GM12801 (cell line): ENCODE data around the gene NEB.

Source experiments
- TF ChIP-seq, protein P1 (sequence below): IDR thresholded peaks from one replicate; pipeline ENCODE4 v1.5.1; 2011; ENCODE audit warnings: control low read depth; ENCODE audit not compliant: insufficient read length; ENCODE audit errors: extremely low read depth

NEB gene

DNA sequence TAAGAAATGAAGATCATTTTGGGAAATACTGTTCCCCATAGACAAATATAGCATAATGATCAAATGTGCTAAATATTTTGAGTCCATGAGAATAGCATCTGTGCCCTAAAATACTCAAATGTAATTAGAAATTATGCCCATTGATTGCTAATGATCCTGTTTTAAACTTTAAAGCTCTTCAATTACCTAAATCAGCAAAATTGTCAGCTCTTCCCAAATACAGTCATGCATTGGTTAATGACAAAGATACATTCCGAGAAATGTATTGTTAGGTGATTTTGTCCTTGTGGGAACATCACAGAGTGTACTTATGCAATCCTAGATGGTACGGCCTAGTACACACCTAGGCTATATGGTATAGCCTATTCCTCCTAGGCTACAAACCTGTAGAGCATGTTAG is 89.7 kb downstream of the NEB start:
- TF ChIP-seq, protein P1, sequence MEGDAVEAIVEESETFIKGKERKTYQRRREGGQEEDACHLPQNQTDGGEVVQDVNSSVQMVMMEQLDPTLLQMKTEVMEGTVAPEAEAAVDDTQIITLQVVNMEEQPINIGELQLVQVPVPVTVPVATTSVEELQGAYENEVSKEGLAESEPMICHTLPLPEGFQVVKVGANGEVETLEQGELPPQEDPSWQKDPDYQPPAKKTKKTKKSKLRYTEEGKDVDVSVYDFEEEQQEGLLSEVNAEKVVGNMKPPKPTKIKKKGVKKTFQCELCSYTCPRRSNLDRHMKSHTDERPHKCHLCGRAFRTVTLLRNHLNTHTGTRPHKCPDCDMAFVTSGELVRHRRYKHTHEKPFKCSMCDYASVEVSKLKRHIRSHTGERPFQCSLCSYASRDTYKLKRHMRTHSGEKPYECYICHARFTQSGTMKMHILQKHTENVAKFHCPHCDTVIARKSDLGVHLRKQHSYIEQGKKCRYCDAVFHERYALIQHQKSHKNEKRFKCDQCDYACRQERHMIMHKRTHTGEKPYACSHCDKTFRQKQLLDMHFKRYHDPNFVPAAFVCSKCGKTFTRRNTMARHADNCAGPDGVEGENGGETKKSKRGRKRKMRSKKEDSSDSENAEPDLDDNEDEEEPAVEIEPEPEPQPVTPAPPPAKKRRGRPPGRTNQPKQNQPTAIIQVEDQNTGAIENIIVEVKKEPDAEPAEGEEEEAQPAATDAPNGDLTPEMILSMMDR = no peak

- TF ChIP-seq, protein P1 = no peak
These were observed 94.2 kb downstream of the NEB start for GRCh38 chr2:151640087-151640486.

DNA sequence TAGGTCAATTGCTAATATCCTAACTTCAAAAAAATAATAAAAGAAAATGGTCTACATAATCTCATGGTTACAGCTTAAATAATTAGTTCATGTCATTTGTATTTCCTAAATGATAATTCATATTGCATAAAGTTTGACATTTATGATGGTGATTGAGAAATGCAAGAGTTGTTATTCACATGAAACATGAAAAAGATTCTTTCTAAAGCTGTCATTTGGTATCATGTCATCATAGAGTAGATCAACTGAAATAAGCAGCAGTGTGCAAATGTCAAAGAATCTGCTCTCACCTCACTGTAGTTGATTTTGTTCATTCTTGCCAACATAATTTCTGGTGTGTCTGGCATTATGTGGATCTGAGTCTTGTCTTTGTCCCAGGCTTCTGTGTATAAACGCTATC is 95.3 kb downstream of the NEB start:
- TF ChIP-seq, protein P1 = no peak

DNA sequence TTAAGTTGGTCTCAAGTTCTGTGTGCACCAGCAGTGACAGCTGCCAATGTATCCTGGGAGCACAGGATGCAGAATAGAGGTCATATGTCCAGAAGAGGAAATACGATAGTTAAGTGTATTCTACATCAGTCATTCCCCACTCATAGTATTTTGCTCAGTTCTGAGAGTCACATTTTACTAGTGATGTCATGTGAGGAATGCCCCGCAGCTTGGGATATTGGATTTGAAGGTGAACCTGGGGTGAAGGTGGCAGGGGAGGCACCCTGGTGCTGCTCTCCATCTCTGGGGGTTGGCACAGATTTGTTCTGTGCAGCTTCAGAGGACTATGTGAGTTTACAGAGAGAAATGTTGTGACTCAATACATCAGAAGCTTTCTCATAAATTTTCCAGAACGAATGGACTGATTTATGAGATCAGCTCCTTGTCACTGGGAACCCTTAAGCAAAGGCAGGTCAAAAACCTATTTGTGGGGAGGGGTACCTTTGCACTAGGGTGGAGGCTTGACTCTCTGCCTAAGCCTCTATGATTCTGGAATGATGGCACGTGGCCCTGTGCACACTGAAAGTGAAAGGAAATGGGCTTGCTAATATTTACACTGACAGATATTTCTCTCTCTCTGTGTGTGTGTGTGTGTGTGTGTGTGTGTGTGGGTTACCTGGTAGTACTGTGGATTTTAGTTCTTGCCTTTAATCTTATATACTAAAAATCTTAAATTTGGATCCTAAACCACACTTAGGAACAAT is 95.9 kb downstream of the NEB start:
- TF ChIP-seq, protein P1 = no peak

- TF ChIP-seq, protein P1 = no peak
These were observed 97.0 kb downstream of the NEB start for GRCh38 chr2:151637271-151637781.

DNA sequence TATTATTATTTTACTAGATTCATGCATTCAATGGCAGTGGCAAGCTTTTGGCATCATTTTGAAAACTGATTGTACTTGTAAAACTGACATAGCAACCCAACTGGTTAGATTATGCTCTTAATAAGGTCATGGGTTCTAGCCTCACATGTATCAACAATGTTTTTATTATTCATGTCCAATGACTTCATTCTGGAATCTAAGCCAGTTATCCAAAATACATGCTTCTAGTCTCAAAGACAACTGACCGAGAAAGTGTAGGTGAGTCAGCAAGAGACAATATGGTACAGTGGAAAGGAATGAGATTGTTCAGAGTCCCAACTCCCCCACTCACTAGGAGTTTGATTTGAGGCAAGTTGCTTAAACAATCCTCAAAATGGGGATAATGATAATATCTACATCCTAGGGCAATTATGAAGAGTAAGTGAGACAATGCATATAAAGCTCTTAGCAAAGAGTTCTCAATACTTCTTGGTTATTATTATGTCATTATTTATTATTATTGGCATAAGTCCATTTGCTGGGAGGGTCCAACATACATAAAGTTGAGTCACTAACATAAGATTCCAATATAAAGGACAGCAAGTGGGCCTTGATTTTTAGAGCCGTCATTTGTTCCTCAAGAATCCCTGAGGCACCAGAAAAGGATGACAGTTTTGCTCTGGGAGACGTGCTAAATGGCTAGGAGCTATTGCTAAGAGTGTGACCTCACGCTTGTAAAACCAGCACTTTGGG is 99.4 kb downstream of the NEB start:
- TF ChIP-seq, protein P1 = no peak

DNA sequence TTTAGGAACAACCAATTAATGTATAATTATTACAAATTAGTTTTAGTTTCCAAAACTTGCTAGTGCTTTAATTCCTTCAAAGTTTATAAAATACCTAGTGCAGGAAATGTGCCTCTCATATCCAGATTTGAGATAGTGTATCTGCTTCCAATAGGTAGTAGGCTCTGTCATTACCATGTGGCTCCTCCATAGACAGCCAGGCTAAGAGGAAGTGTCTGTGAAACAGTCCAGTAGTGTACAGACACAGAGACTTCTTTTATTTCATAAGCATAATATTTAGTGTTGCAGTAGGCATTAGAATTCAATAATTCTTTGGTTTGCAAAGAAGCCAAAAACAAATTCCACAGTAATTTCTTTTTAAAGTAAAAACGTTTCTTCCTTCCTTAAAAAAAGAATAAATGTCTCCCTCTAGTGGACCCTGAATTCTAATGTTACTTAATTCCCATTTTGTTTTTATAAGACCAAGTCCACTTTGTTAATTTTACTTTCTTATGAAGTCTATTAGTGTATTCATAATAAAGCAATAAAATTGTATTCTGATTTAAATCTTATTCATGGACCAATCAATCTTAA is 101.2 kb downstream of the NEB start:
- TF ChIP-seq, protein P1 = no peak
